HG02885 (cell line): ENCODE results near the gene C11orf98.
"Not testable (repeated sequence)": the region's sequence is repeated elsewhere in the genome, so short reads cannot be mapped to it uniquely, and the experiment has no call there.

Source experiments
- ATAC-seq: cut with Tn5 transposase; IDR thresholded peaks from one replicate; pipeline ENCODE4 v1.9.1; 2021; ENCODE audit warnings: mild to moderate bottlenecking; ENCODE audit not compliant: unreplicated experiment, poor library complexity

Gene C11orf98

GRCh38 chr11:62665075-62665598 lies at the start of gene C11orf98, which contains the start of gene CSKMT:
Gene C11orf98 (minus strand): TSS chr11:62665210. CDS start chr11:62665169, 41 bp downstream.
Gene CSKMT (plus strand): TSS chr11:62665312. CDS start chr11:62665880, 568 bp downstream.
- peak; percentile 84 for ATAC-seq

- ATAC-seq = no peak
Measured at GRCh38 chr11:62713343-62713742, 48.3 kb upstream of the C11orf98 start.

DNA sequence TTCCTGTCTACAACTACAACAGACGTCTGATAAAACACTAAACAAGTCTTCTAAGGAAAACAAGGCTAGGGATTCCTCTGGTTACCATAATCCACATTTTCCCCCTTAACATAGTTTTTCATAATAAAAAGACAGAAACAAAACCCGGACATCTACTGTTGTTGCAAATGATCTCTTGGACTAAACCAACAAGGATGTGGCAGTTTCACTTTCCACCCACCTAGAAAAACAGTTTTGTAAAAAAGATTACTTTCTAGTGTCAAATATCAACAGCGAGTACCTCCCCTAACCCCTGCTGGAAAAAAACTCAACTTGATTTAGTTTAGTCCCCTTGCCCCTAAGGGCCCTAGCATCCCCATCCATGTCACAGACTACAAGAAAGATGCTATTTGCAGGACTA lies 47.9 kb upstream of the C11orf98 start:
- ATAC-seq = no peak

DNA sequence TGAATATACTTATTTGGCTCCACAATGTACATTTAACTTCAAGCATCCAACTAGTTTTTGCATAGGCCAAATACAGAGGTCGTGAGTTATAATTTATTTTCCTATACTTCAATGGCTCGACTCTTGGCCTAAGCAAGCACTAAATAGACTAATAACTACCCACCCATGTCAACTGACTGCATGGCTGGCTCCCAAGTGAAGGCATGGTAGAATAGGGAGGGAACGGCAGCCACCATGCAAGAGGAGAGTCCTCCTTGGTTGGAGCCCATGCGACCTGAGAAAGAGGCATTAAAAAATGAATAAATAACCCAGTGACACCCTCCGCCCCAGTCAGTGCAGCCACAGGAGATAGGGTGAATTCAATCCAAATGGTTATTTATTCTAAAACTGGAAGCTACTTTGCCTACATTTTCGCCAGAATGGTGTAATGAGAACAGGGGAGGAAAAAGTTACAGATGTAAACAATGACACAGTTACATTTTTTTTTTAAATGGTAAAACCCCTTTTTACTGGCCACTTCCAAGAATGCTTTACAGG lies 47.3 kb upstream of the C11orf98 start:
- ATAC-seq = no peak

- ATAC-seq = no peak
Measured at GRCh38 chr11:62710001-62710345, 45.0 kb upstream of the C11orf98 start.

GRCh38 chr11:62709247-62710000 lies 44.4 kb upstream of the C11orf98 start:
- peak; percentile 77 for ATAC-seq

DNA sequence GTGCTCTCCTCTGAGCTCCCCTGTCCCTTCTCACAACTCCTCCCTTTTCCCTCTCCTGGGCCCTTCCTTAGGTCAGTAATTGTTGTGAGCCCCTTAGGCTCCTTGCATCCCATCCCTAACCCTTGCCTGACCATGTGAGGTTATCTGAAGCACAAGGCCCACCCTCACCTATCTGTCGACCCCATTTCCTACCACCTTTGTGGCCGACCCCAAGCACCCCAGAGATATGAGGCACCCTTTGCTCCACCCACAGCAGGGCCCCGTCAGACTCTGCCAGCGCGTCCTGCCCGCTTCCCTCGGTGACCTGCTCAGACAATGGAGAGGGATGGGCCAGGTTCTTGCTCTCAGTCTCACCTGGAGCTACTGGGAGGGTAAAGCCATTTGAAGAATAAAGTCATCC lies 43.8 kb upstream of the C11orf98 start:
- no peak for ATAC-seq

- ATAC-seq = no peak
Measured at GRCh38 chr11:62708392-62708791, 43.4 kb upstream of the C11orf98 start.

GRCh38 chr11:62707277-62707861 lies 42.4 kb upstream of the C11orf98 start, which contains the start of the genes BSCL2 and GNG3:
Gene BSCL2 (minus strand): TSS chr11:62707424. CDS start chr11:62707195, 229 bp downstream.
Gene GNG3 (plus strand): TSS chr11:62707676. CDS start chr11:62708296, 620 bp downstream.
- ATAC-seq = no peak

- no peak for ATAC-seq
Measured at GRCh38 chr11:62706850-62707247, 41.8 kb upstream of the C11orf98 start.

- ATAC-seq = peak; percentile 71
Measured at GRCh38 chr11:62705880-62706849, 41.2 kb upstream of the C11orf98 start.

DNA sequence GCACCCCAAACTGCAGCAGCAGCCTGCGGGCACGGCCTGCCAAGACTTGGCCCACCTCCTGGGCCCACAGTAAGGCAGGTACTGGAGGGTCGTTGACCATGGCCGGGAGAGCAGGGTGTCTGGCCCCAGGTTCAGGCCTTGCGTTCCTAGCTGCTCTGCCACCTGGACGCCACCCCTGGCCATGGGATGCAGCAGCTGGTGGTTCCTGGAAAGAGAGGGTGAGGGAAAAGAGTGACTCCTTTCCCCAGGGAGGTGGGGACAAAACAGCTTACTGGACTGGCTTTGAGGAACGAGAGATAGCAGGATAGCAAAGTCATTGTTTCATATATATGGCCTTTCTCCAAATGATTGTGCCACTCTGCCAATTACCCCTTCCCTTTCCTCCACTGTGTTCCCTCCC lies 40.4 kb upstream of the C11orf98 start:
- no peak for ATAC-seq

GRCh38 chr11:62703921-62704320 lies 38.9 kb upstream of the C11orf98 start:
- not testable (repeated sequence) for ATAC-seq

DNA sequence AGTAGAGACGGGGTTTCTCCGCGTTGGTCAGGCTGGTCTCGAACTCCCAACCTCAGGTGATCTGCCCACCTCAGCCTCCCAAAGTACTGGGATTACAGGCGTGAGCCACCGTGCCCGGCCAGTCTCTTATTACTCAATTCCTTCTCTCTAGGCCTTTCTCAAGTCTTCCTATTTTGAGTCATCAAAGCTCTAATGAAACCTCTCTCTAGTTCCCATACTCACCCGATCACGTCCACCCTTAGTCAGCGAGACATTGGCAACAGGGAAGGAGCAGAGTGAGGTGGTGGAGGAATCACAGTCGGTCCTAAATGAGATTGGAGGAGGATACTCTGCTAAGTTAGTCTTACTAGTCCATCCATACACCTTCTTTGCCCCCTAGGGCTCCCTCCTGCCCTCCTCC lies 37.2 kb upstream of the C11orf98 start:
- ATAC-seq = no peak

DNA sequence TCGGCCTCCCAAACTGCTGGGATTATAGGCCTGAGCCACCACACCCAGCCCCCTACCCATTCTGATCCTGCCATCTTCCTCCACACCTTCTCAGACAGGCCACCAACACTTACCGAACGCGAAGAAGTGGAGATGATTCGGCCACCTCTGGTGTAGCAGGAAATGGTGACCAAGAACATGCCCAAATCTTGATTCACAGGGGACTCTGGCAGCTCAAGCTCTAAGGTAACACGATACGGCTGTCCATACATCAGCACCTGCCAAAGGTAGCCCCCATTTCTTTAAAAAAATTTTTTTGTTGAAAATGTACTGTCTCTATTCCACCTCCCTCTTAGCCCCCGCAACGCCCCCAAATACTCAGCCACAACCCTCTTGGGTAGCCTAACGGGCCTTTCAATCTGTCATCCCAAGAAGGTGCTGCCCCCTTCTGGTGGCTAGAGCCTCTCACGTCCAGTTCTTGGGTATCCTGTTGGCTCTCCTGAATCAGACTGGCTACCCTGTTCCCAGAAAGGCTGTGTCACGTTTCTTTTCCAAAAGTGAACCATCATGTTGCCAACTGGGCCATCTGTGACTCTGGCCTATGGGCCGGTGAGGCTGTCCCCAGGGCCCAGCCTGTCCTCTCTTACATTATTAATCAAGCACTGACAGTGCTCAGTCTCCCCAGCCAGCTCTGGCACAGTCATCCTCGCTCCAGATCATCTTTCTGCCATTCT lies 29.6 kb upstream of the C11orf98 start:
- ATAC-seq = no peak

DNA sequence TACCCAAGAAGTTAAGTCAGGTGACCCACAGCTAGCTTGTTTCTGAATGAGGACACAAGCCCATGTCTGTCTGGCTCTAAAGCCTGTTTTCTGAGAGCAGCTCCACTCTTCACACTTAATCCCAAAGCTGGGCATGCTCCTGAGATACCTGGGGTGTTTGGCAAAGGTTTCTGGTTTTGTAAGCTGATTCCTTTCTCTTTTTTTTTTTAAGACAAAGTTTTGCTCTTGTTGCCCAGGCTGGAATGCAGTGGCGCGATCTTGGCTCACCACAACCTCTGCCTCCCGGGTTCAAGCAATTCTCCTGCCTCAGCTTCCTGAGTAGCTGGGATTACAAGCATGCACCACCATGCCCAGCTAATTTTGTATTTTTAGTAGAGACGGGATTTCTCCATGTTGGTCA lies 28.6 kb upstream of the C11orf98 start:
- ATAC-seq = not testable (repeated sequence)

DNA sequence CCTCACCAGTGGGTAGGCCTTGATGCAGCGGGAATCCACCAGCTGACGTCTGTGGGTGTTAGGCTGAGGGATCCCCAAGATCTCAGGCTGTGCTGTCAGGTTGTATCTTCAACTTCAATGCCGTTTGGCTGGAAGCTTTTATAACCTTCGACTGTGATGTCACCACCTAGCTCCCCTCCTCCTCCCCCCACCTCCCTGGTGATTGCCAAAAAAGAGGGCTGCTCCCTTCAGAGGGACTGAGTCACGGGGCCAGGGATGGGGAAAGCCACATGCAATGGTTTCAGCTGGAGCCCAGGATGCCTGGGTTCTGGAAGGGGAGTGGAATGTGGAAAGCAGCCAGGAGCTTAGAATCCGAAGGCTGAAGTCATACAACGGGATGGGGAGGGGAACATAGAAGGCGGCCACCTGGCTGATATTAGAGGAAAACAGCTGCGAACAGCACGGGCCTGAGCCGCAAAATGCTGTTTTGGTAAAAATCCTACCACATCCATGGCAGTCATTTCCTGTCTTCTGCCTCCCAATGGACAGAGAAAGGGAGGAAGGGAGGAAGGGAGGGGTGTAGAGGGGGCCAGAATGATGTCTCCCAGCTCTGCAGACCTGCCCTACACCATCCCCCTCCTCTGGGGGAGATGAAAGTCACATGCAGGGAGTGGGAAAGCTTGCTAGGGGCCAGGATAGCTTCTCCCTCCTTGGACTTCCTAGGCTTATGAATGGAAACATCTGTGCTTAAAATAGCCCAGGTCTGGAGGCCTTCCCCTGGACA lies 24.6 kb upstream of the C11orf98 start, which contains the start of gene LRRN4CL:
TSS of gene LRRN4CL (minus strand) at position 110 of the 763 bp plus-strand sequence. CDS start 1,022 bp downstream, outside the sequence.
- ATAC-seq = no peak

GRCh38 chr11:62688491-62688890 lies 23.5 kb upstream of the C11orf98 start:
- no peak for ATAC-seq
